Neural cell (in vitro differentiated cells): ENCODE results near the gene HTR1E. TPM values are rescaled to one million over a fixed set of nuclear protein-coding genes. Genes with fewer than 3 reads are reported as not detected.

Source experiments
- H2AFZ ChIP-seq: fragments of 200-600, 300-800 bp; sonication (generic), shearing (Covaris generic); 2 replicates; pipeline ENCODE4 v1.6.0; 2014; ENCODE audit warnings: low read depth, mild to moderate bottlenecking, antibody characterized with exemption, low read length, moderate library complexity
- H3F3A ChIP-seq: fragments of 200-600 bp; shearing (Covaris generic); 2 replicates; pipeline ENCODE4 v1.6.1; 2016; ENCODE audit warnings: mild to moderate bottlenecking, moderate library complexity, mixed read lengths, antibody characterized with exemption, low read length; ENCODE audit not compliant: insufficient read depth, poor library complexity, severe bottlenecking
- H3K27ac ChIP-seq: fragments of 200-600, 300-800 bp; sonication (generic), shearing (Covaris generic); 2 replicates; pipeline ENCODE4 v1.5.1; 2014; ENCODE audit warnings: mild to moderate bottlenecking, low read length, moderate library complexity
- H3K27me3 ChIP-seq: fragments of 300-800, 200-600 bp; sonication (generic), shearing (Covaris generic); 2 replicates; pipeline ENCODE4 v1.6.0; 2014; ENCODE audit warnings: mild to moderate bottlenecking, low read depth, low read length, moderate library complexity; ENCODE audit not compliant: insufficient read depth
- H3K36me3 ChIP-seq: fragments of 300-800, 200-600 bp; sonication (generic), shearing (Covaris generic); 2 replicates; pipeline ENCODE4 v1.5.1; 2014; ENCODE audit warnings: mild to moderate bottlenecking, antibody characterized with exemption, low read length, moderate library complexity; ENCODE audit not compliant: insufficient read depth
- H3K4me2 ChIP-seq: fragments of 300-800, 200-600 bp; sonication (generic), shearing (Covaris generic); 2 replicates; pipeline ENCODE4 v1.6.0; 2014; ENCODE audit warnings: mild to moderate bottlenecking, low read length
- H3K4me3 ChIP-seq: fragments of 300-800, 200-600 bp; sonication (generic), shearing (Covaris generic); 2 replicates; pipeline ENCODE4 v1.5.1; 2014; ENCODE audit warnings: mild to moderate bottlenecking, low read length, moderate library complexity
- H3K79me2 ChIP-seq: fragments of 200-600 bp; shearing (Covaris generic); replicated peaks from 2 replicates; pipeline ENCODE4 v1.6.0; 2014; ENCODE audit warnings: mild to moderate bottlenecking, low read length, moderate library complexity; ENCODE audit not compliant: insufficient read depth
- H3K9ac ChIP-seq: fragments of 300-800, 200-600 bp; sonication (generic), shearing (Covaris generic); 2 replicates; pipeline ENCODE4 v1.6.1; 2016; ENCODE audit warnings: mild to moderate bottlenecking, low read length, mixed read lengths
- H3K9me2 ChIP-seq: fragments of 200-600 bp; shearing (Covaris generic); 2 replicates; pipeline ENCODE4 v1.6.1; 2016; ENCODE audit warnings: mild to moderate bottlenecking, low read length, mixed read lengths; ENCODE audit not compliant: insufficient read depth
- H3K9me3 ChIP-seq: fragments of 200-600, 300-800 bp; sonication (generic), shearing (Covaris generic); 2 replicates; pipeline ENCODE4 v1.6.1; 2016; ENCODE audit warnings: mild to moderate bottlenecking, mixed run types, low read length, moderate library complexity, mixed read lengths
- H4K20me1 ChIP-seq: fragments of 200-600 bp; shearing (Covaris generic); 2 replicates; pipeline ENCODE4 v1.6.1; 2016; ENCODE audit warnings: mild to moderate bottlenecking, mixed run types; ENCODE audit not compliant: insufficient read depth
- EP300 ChIP-seq: fragments of 450-650 bp; conservative IDR thresholded peaks from 2 replicates; pipeline ENCODE4 v1.6.1; 2014; ENCODE audit warnings: antibody characterized with exemption, mild to moderate bottlenecking, moderate library complexity; ENCODE audit not compliant: poor library complexity, severe bottlenecking
- EZH2 ChIP-seq: fragments of 200-600, 300-800 bp; shearing (Covaris generic), sonication (generic); IDR thresholded peaks from 2 replicates; pipeline ENCODE4 v1.6.1; 2014; ENCODE audit warnings: antibody characterized with exemption, low read length, borderline replicate concordance, mild to moderate bottlenecking; ENCODE audit not compliant: insufficient read depth, poor library complexity, severe bottlenecking
- MXI1 ChIP-seq: fragments of 450-650 bp; conservative IDR thresholded peaks from 2 replicates; pipeline ENCODE4 v1.6.1; 2014; ENCODE audit warnings: antibody characterized with exemption, mild to moderate bottlenecking; ENCODE audit not compliant: poor library complexity, severe bottlenecking
- POLR2AphosphoS5 ChIP-seq: IDR thresholded peaks from 2 replicates; pipeline ENCODE4 v1.6.1; 2012
- RAD21 ChIP-seq: fragments of 450-650 bp; conservative IDR thresholded peaks from 2 replicates; pipeline ENCODE4 v1.6.1; 2014; ENCODE audit warnings: antibody characterized with exemption, mild to moderate bottlenecking, moderate library complexity
- REST ChIP-seq: IDR thresholded peaks from 2 replicates; pipeline ENCODE4 v1.6.1; 2012; ENCODE audit warnings: borderline replicate concordance
- SMC3 ChIP-seq: fragments of 450-650 bp; conservative IDR thresholded peaks from 2 replicates; pipeline ENCODE4 v1.6.1; 2014; ENCODE audit warnings: antibody characterized with exemption, mild to moderate bottlenecking, moderate library complexity; ENCODE audit not compliant: poor library complexity
- TAF1 ChIP-seq: IDR thresholded peaks from 2 replicates; pipeline ENCODE4 v1.6.1; 2012; ENCODE audit warnings: low read depth
- polyA plus RNA-seq: library from polyadenylated mRNA; depleted of rRNA; stranded (reverse); fragments of >200 nt; gene quantifications from 2 replicates; pipeline ENCODE4 v1.2.3, GENCODE V29; 2014
- TF ChIP-seq, protein P1 (sequence below): fragments of 450-650 bp; IDR thresholded peaks from 2 replicates; pipeline ENCODE4 v1.5.1; 2014; ENCODE audit warnings: antibody characterized with exemption, mild to moderate bottlenecking, moderate library complexity; ENCODE audit not compliant: poor library complexity, severe bottlenecking

HTR1E gene
- polyA plus RNA-seq, 1 donor from 2014 or later = 0.25 TPM

DNA sequence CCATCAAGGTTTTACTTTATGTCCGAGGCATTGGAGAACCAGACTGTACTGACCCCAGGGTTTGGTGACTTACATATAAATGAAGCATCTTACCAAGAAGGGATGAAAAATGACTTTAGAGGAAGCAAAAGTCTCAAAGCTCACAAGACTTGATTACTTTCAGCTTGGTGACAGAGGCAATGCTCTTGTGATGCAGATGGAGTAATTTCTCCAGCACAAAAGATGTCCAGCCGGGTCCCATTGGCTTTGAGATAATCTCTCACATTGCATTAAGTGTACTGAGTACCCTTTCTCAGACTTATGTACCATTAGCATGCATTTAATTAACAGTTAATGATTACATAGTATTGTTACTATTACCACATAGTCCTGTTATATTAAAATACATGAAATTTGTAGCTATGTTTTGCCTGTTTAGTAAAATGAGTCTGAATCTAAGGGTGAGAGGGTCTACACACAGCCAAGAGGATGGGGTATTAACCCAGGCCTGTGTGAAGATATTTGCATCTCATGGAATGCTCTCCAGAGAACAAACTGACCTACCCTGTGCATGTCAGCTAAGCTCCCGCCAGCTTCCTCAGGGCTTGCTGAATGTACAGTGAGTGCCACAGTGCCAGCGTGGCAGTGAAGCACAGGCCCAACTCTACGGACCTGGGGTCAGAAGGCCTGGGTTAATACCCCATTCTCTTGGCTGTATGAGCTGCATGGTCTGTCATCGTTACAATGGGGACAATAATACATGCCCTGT is 5.6 kb downstream of the HTR1E start:
- no peak overlapping the region for H3K4me2 ChIP-seq

GRCh38 chr6:86943819-86944407 is 6.6 kb downstream of the HTR1E start:
- TF ChIP-seq RAD21 (no peak), EP300 (no peak), MXI1 (no peak), SMC3 (no peak)
- H2AFZ ChIP-seq = no peak overlapping the region
- no peaks in the 10 kb centered on the region for H3K36me3 ChIP-seq
- no peaks in the 10 kb centered on the region for H3K9me2 ChIP-seq
- H3K9ac ChIP-seq = no peak overlapping the region
- peaks cover 5% of the 10 kb centered on the region for H3K27me3 ChIP-seq
- no peaks in the 10 kb centered on the region for H3K79me2 ChIP-seq
- H3K4me2 ChIP-seq = no peak overlapping the region
- H3K4me3 ChIP-seq = no peak overlapping the region
- no peaks in the 10 kb centered on the region for H4K20me1 ChIP-seq
- no peaks in the 10 kb centered on the region for H3F3A ChIP-seq
- H3K9me3 ChIP-seq = no peaks in the 10 kb centered on the region
- no peak overlapping the region for H3K27ac ChIP-seq

More for the DNA sequence above, 5.6 kb downstream of the HTR1E start:
- Histone ChIP-seq H3K36me3 (no peaks in the 10 kb centered on the region), H3K9ac (no peak overlapping the region), H3K9me3 (no peaks in the 10 kb centered on the region), H3K79me2 (no peaks in the 10 kb centered on the region), H4K20me1 (no peaks in the 10 kb centered on the region), H3K4me3 (no peak overlapping the region), H3K9me2 (no peaks in the 10 kb centered on the region), H3K27ac (no peak overlapping the region), H3K27me3 (peaks cover 14% of the 10 kb centered on the region), H3F3A (no peaks in the 10 kb centered on the region), H2AFZ (no peak overlapping the region)
- TF ChIP-seq POLR2AphosphoS5 = no peak

- no peaks in the 10 kb centered on the region for H4K20me1 ChIP-seq
- H3K36me3 ChIP-seq = no peaks in the 10 kb centered on the region
- no peak overlapping the region for H3K4me2 ChIP-seq
- H3K9me3 ChIP-seq = no peaks in the 10 kb centered on the region
- TF ChIP-seq REST (no peak), EP300 (no peak), EZH2 (no peak), POLR2AphosphoS5 (no peak), MXI1 (no peak), TAF1 (no peak), RAD21 (no peak), SMC3 (no peak)
- TF ChIP-seq, protein P1, sequence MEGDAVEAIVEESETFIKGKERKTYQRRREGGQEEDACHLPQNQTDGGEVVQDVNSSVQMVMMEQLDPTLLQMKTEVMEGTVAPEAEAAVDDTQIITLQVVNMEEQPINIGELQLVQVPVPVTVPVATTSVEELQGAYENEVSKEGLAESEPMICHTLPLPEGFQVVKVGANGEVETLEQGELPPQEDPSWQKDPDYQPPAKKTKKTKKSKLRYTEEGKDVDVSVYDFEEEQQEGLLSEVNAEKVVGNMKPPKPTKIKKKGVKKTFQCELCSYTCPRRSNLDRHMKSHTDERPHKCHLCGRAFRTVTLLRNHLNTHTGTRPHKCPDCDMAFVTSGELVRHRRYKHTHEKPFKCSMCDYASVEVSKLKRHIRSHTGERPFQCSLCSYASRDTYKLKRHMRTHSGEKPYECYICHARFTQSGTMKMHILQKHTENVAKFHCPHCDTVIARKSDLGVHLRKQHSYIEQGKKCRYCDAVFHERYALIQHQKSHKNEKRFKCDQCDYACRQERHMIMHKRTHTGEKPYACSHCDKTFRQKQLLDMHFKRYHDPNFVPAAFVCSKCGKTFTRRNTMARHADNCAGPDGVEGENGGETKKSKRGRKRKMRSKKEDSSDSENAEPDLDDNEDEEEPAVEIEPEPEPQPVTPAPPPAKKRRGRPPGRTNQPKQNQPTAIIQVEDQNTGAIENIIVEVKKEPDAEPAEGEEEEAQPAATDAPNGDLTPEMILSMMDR = no peak
- no peak overlapping the region for H3K9ac ChIP-seq
- no peak overlapping the region for H3K27ac ChIP-seq
- H3K27me3 ChIP-seq = no peaks in the 10 kb centered on the region
- H2AFZ ChIP-seq = no peak overlapping the region
- no peaks in the 10 kb centered on the region for H3K79me2 ChIP-seq
- H3F3A ChIP-seq = no peaks in the 10 kb centered on the region
- H3K4me3 ChIP-seq = no peak overlapping the region
- no peaks in the 10 kb centered on the region for H3K9me2 ChIP-seq
Observed at GRCh38 chr6:86949771-86950170, 12.4 kb downstream of the HTR1E start.
